ENCODE data around the gene CAPN5. TPM values are rescaled to one million over a fixed set of nuclear protein-coding genes. Genes with fewer than 3 reads are reported as not detected.

Gene CAPN5
- total RNA-seq, 1 experiment from 2014 or later: 1.7 TPM

DNA sequence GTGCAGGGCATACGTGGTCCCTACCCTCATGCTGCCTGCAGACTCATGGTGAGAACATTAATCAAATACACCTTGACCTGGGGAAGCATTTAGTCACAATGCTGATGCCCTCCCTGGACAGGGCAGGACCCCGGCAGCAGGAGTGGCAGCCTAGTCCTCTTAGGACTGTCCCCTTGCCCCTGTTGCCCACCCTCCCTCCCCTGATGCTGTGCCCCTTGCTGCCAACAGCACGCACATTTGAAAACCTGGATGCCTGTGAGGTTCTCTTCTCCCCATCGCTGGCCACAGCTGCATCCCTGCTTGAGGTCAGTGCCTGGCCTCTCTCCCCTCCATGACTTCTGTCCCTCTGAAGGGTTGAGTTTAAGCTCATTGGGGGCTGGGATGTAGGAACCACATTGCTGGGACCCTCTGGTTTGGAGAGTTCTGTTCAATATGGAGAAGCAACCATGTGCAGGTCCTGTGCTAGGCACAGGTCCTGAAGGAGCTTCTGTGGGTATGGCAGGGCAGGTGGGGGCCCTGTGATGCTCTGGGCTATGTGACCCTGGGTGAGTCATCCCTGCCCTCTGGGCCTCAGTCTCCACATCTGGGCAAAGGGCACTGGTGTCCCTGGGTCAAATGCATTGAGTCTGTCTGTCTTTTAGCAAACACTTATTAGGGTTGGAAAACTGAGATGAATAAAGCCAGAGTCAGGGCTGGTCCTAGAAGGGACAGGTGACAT is 92.6 kb downstream of the CAPN5 start:
- in situ Hi-C loops (cut with HindIII; ENCODE audit: low pct_unique_long_range_greater_than_20kb, low sequenced_read_pairs): no loop called here
- DNase-seq (ENCODE audit: low read depth, low spot score): no peak

GRCh38 chr11:77159937-77160495 is 93.2 kb downstream of the CAPN5 start:
- in situ Hi-C loops (cut with HindIII; ENCODE audit: low pct_unique_long_range_greater_than_20kb, low sequenced_read_pairs): no loop called here
- no peak for DNase-seq (ENCODE audit: low read depth, low spot score)

- no peak for DNase-seq (ENCODE audit: low read depth, low spot score)
- in situ Hi-C loops (cut with HindIII; ENCODE audit: low pct_unique_long_range_greater_than_20kb, low sequenced_read_pairs): no loop called here
Observed at GRCh38 chr11:77163271-77163670, 96.5 kb downstream of the CAPN5 start.

DNA sequence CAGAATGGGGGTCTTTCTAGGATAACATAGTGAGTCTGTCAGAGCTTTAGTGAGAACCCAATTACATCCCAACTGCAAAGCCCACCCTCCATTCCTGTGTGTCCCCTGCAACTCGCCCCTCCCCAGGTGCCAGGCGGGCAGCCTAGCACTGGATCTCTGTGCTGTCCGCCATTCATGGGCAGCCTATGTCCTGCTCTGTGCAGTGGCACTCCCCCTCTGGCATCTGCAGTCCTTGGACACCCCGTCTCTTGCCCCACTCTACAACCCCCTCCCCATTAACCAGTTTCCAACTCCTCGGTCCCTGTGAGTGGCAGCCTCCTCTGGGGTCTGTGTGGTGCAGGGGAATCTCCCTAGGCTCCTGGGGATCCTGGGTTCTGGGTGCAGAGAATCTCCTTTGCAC is 98.3 kb downstream of the CAPN5 start:
- in situ Hi-C loops (cut with HindIII; ENCODE audit: low pct_unique_long_range_greater_than_20kb, low sequenced_read_pairs): no loop called here
- no peak for DNase-seq (ENCODE audit: low read depth, low spot score)

GRCh38 chr11:77166021-77166420 is 99.2 kb downstream of the CAPN5 start:
- in situ Hi-C loops (cut with HindIII; ENCODE audit: low pct_unique_long_range_greater_than_20kb, low sequenced_read_pairs): no loop called here
- DNase-seq (ENCODE audit: low read depth, low spot score): no peak

DNA sequence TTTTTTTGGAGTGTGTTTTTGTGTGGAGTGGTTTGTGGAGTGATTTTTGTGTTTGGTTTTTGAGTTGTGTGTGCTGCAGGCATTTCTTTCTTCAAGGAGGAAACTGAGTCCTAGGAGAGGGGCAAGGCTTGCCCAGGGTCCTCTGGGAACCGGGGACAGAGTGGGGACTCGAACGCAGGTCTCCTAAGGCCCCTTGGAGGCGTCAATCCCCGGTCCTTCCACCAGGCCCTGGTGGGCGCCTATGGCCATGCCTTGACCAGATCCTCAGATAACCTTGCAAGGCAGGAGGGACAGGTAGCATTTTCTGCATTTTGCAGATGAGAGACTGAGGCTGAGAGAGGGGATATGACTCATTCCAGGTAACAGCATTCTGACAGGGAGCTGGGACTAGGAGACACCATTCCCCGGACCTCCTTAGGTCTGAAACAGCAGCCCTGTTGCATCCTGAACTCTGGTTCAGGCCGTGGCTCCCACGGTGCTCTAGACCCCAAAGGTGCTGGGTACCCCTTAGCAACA is 100.4 kb downstream of the CAPN5 start:
- in situ Hi-C loops (cut with HindIII; ENCODE audit: low pct_unique_long_range_greater_than_20kb, low sequenced_read_pairs): no loop called here
- DNase-seq (ENCODE audit: low read depth, low spot score): no peak

GRCh38 chr11:77167791-77168190 is 101.0 kb downstream of the CAPN5 start:
- in situ Hi-C loops (cut with HindIII; ENCODE audit: low pct_unique_long_range_greater_than_20kb, low sequenced_read_pairs): no loop called here
- DNase-seq (ENCODE audit: low read depth, low spot score): no peak

- in situ Hi-C loops (cut with HindIII; ENCODE audit: low pct_unique_long_range_greater_than_20kb, low sequenced_read_pairs): no loop called here
- DNase-seq (ENCODE audit: low read depth, low spot score): no peak
Observed at GRCh38 chr11:77170107-77170506, 103.3 kb downstream of the CAPN5 start.

- DNase-seq (ENCODE audit: low read depth, low spot score): no peak
- in situ Hi-C loops (cut with HindIII; ENCODE audit: low pct_unique_long_range_greater_than_20kb, low sequenced_read_pairs): no loop called here
Observed at GRCh38 chr11:77171254-77171653, 104.5 kb downstream of the CAPN5 start.

- in situ Hi-C loops (cut with HindIII; ENCODE audit: low pct_unique_long_range_greater_than_20kb, low sequenced_read_pairs): no loop called here
- no peak for DNase-seq (ENCODE audit: low read depth, low spot score)
Observed at GRCh38 chr11:77171885-77172665, 105.3 kb downstream of the CAPN5 start.

DNA sequence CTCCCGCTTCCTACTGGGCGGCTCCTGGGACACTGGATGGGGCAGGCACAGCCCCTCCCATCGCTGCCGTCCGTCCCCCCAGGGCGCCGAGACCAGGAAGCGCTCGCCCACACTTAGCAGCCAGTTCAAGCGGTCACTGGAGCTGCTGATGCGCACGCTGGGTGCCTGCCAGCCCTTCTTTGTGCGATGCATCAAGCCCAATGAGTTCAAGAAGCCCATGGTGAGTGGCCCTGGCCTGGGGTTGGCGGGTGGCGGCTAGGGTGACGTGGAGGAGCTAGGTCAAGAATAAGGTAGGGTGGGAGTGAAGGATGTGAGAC is 105.9 kb downstream of the CAPN5 start:
- DNase-seq (ENCODE audit: low read depth, low spot score): no peak
- in situ Hi-C loops (cut with HindIII; ENCODE audit: low pct_unique_long_range_greater_than_20kb, low sequenced_read_pairs): no loop called here

DNA sequence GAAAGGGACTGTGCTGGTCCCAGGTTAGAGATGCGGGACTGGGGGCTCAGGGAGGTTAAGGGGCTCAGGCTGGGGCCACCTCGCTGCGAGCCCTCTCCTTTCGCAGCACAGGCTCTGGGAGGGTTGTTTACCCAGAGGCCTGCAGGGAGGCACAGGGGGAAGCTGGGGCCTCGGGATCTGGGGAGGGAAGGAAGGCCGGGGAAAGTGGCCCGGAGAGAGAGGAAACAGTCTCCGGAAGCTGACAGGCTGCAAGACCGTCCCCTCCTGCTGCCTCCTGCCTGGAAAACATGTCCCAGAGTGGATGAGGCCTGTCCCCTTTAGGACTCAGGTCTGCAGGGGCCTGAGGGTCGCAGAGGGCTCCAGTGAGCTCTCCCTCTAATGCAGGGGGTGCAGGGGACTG is 106.7 kb downstream of the CAPN5 start:
- DNase-seq (ENCODE audit: low read depth, low spot score): no peak
- in situ Hi-C loops (cut with HindIII; ENCODE audit: low pct_unique_long_range_greater_than_20kb, low sequenced_read_pairs): no loop called here

GRCh38 chr11:77174559-77174958 is 107.8 kb downstream of the CAPN5 start:
- in situ Hi-C loops (cut with HindIII; ENCODE audit: low pct_unique_long_range_greater_than_20kb, low sequenced_read_pairs): no loop called here
- DNase-seq (ENCODE audit: low read depth, low spot score): no peak

GRCh38 chr11:77175021-77175842 is 108.5 kb downstream of the CAPN5 start:
- DNase-seq (ENCODE audit: low read depth, low spot score): no peak
- in situ Hi-C loops (cut with HindIII; ENCODE audit: low pct_unique_long_range_greater_than_20kb, low sequenced_read_pairs): no loop called here

Other genes starting within 250 kb of the CAPN5 start
- gene ACER3, start 206.1 kb upstream of the CAPN5 start, total RNA-seq (2014; rRNA removed; shearing (Covaris generic)): 8.2 and 11.0 TPM in 2 replicates
- gene B3GNT6, start 32.6 kb upstream of the CAPN5 start, total RNA-seq (2014; rRNA removed; shearing (Covaris generic)): not detected in 2 replicates
- gene OMP, start 35.9 kb downstream of the CAPN5 start, total RNA-seq (2014; rRNA removed; shearing (Covaris generic)): not detected in 2 replicates
- gene MYO7A, start 61.3 kb downstream of the CAPN5 start, total RNA-seq (2014; rRNA removed; shearing (Covaris generic)): 0.48 and 0.61 TPM in 2 replicates
- gene GDPD4, start 234.7 kb downstream of the CAPN5 start, total RNA-seq (2014; rRNA removed; shearing (Covaris generic)): not detected in 2 replicates